NK-92 (cell line): ENCODE measurements around the gene DAGLB.
"Not testable (repeated sequence)": the region's sequence is repeated elsewhere in the genome, so short reads cannot be mapped to it uniquely, and the experiment has no call there.

Source experiments
- DNase-seq: peaks from one replicate; lab custom pipeline; 2025; ENCODE audit not compliant: unreplicated experiment; lab: John Stamatoyannopoulos, UW

DAGLB gene

GRCh38 chr7:6400243-6401105 lies 47.3 kb downstream of the DAGLB start:
- DNase-seq, result not testable (repeated sequence)

- DNase-seq, result no peak
Observed at GRCh38 chr7:6399351-6399750, 48.4 kb downstream of the DAGLB start.

GRCh38 chr7:6398943-6399342 lies 48.8 kb downstream of the DAGLB start:
- DNase-seq, result no peak

- not testable (repeated sequence) for DNase-seq
Observed at GRCh38 chr7:6397759-6398495, 49.8 kb downstream of the DAGLB start.

- DNase-seq, result no peak
Observed at GRCh38 chr7:6395898-6396595, 51.7 kb downstream of the DAGLB start.

GRCh38 chr7:6394114-6394513 lies 53.6 kb downstream of the DAGLB start:
- DNase-seq, result no peak

- no peak for DNase-seq
Observed at GRCh38 chr7:6393667-6394056, 54.1 kb downstream of the DAGLB start.

- no peak for DNase-seq
Observed at GRCh38 chr7:6392712-6393666, 54.8 kb downstream of the DAGLB start.

- no peak for DNase-seq
Observed at GRCh38 chr7:6389728-6390127, 58.0 kb downstream of the DAGLB start.

- no peak for DNase-seq
Observed at GRCh38 chr7:6387734-6388294, 59.9 kb downstream of the DAGLB start.

- no peak for DNase-seq
Observed at GRCh38 chr7:6386779-6387178, 61.0 kb downstream of the DAGLB start.

GRCh38 chr7:6385909-6386560 lies 61.7 kb downstream of the DAGLB start:
- no peak for DNase-seq

GRCh38 chr7:6385110-6385781 lies 62.5 kb downstream of the DAGLB start:
- no peak for DNase-seq

- DNase-seq, result no peak
Observed at GRCh38 chr7:6384327-6384726, 63.4 kb downstream of the DAGLB start.

GRCh38 chr7:6382817-6383216 lies 64.9 kb downstream of the DAGLB start:
- no peak for DNase-seq

- not testable (repeated sequence) for DNase-seq
Observed at GRCh38 chr7:6381846-6382245, 65.9 kb downstream of the DAGLB start.

- DNase-seq, result no peak
Observed at GRCh38 chr7:6380310-6381095, 67.3 kb downstream of the DAGLB start.

GRCh38 chr7:6379886-6380285 lies 67.9 kb downstream of the DAGLB start:
- no peak for DNase-seq
